Forelimb muscle (tissue), 1 donor: Measurements from ENCODE around the gene NRCAM. TPM values are rescaled to one million over a fixed set of nuclear protein-coding genes. Genes with fewer than 3 reads are reported as not detected.

Experiments used
- DNase-seq: peaks from one replicate; pipeline ENCODE4 v3.0.0-alpha.2; 2013; ENCODE audit warnings: low read depth
- polyA plus RNA-seq: library from polyadenylated mRNA; unstranded; fragments of 120-200 nt; gene quantifications from one replicate; pipeline ENCODE4 v1.2.1, GENCODE V29; 2013; ENCODE audit not compliant: insufficient read length

The NRCAM gene
- polyA plus RNA-seq, 1 donor, result 34.9 TPM

GRCh38 chr7:108205311-108205710, 250.9 kb downstream of the NRCAM start:
- no peak for DNase-seq

GRCh38 chr7:108204281-108204796, 251.9 kb downstream of the NRCAM start:
- DNase-seq, result no peak

- no peak for DNase-seq
These were observed 252.7 kb downstream of the NRCAM start for GRCh38 chr7:108203537-108203936.

GRCh38 chr7:108202743-108203142, 253.5 kb downstream of the NRCAM start:
- no peak for DNase-seq

GRCh38 chr7:108201766-108202165, 254.5 kb downstream of the NRCAM start:
- DNase-seq, result no peak

- DNase-seq, result no peak
These were observed 255.9 kb downstream of the NRCAM start for GRCh38 chr7:108200326-108200725.

- no peak for DNase-seq
These were observed 258.7 kb downstream of the NRCAM start for GRCh38 chr7:108197371-108198091.

GRCh38 chr7:108196004-108196403, 260.2 kb downstream of the NRCAM start:
- no peak for DNase-seq

- DNase-seq, result no peak
These were observed 262.4 kb downstream of the NRCAM start for GRCh38 chr7:108193594-108194498.

- DNase-seq, result no peak
These were observed 265.3 kb downstream of the NRCAM start for GRCh38 chr7:108190891-108191290.

GRCh38 chr7:108189733-108190388, 266.4 kb downstream of the NRCAM start:
- DNase-seq, result no peak

- DNase-seq, result no peak
These were observed 267.5 kb downstream of the NRCAM start for GRCh38 chr7:108188724-108189123.

GRCh38 chr7:108181073-108181985, 274.9 kb downstream of the NRCAM start:
- DNase-seq, result peak; percentile 57

GRCh38 chr7:108178398-108178797, 277.8 kb downstream of the NRCAM start:
- DNase-seq, result no peak

- DNase-seq, result no peak
These were observed 285.1 kb downstream of the NRCAM start for GRCh38 chr7:108171164-108171563.

- DNase-seq, result no peak
These were observed 286.0 kb downstream of the NRCAM start for GRCh38 chr7:108170251-108170650.

- no peak for DNase-seq
These were observed 288.8 kb downstream of the NRCAM start for GRCh38 chr7:108167460-108167859.

GRCh38 chr7:108166687-108167086, 289.5 kb downstream of the NRCAM start:
- DNase-seq, result no peak

- DNase-seq, result no peak
These were observed 290.5 kb downstream of the NRCAM start for GRCh38 chr7:108165723-108166122.

- no peak for DNase-seq
These were observed 291.3 kb downstream of the NRCAM start for GRCh38 chr7:108164946-108165345.

GRCh38 chr7:108164342-108164741, 291.9 kb downstream of the NRCAM start:
- no peak for DNase-seq
